IMR-90 (cell line): ENCODE data around the gene DHRS4. TPM values are rescaled to one million over a fixed set of nuclear protein-coding genes. Genes with fewer than 3 reads are reported as not detected.
"Not testable (repeated sequence)": the region's sequence is repeated elsewhere in the genome, so short reads cannot be mapped to it uniquely, and the experiment has no call there.

Experiments
- ATAC-seq: fragments of 200-7000 bp; cut with Tn5 transposase; 2 replicates; pipeline ENCODE4 v1.9.1; 2020; ENCODE audit warnings: low read depth, mild to moderate bottlenecking, moderate library complexity
- BruUV-seq: library from RNA; stranded (reverse); fragments of 400-500 nt; replicated peaks from 2 replicates; lab custom pipeline; 2021; lab: Mats Ljungman, UMichigan
- CTCF ChIA-PET: fragments of 300-600 bp; formaldehyde crosslinking; extraction: SDS; loops from one replicate; lab custom pipeline; 2021; ENCODE audit warnings: antibody characterized with exemption; lab: Yijun Ruan, JAX
- POLR2A ChIA-PET: fragments of 300-600 bp; sonication (Branson Sonifier 250); formaldehyde crosslinking; loops from one replicate; lab custom pipeline; 2022; ENCODE audit warnings: antibody characterized with exemption; ENCODE audit not compliant: unreplicated experiment; lab: Charles Lee
- DNase-seq: peaks from one replicate; pipeline ENCODE4 v3.0.0; 2013
- H2AFZ ChIP-seq: replicated peaks from 2 replicates; pipeline ENCODE3; 2013; ENCODE audit warnings: low read length, mild to moderate bottlenecking; ENCODE audit not compliant: poor library complexity
- H2AK5ac ChIP-seq: 2 replicates; pipeline ENCODE4 v1.6.1; 2013; ENCODE audit warnings: low read depth, low read length, inconsistent platforms
- H2AK9ac ChIP-seq: replicated peaks from 2 replicates; pipeline ENCODE3; 2013; ENCODE audit warnings: mild to moderate bottlenecking, low read depth, low read length, moderate library complexity; ENCODE audit not compliant: poor library complexity
- H2BK120ac ChIP-seq: 2 replicates; pipeline ENCODE4 v1.6.1; 2013; ENCODE audit warnings: low read depth, low read length, inconsistent platforms
- H2BK15ac ChIP-seq: 3 replicates; pipeline ENCODE4 v1.6.1; 2013; ENCODE audit warnings: low read depth, low read length, inconsistent platforms
- H2BK20ac ChIP-seq: 2 replicates; pipeline ENCODE4 v1.6.1; 2013; ENCODE audit warnings: low read depth, mild to moderate bottlenecking, inconsistent platforms, low read length, moderate library complexity
- H2BK5ac ChIP-seq: 2 replicates; pipeline ENCODE4 v1.6.1; 2013; ENCODE audit warnings: mild to moderate bottlenecking, low read depth, low read length, inconsistent platforms; ENCODE audit not compliant: poor library complexity, severe bottlenecking
- H3K14ac ChIP-seq: replicated peaks from 2 replicates; pipeline ENCODE4 v1.6.1; 2013; ENCODE audit warnings: low read depth, low read length, inconsistent platforms
- H3K18ac ChIP-seq: 2 replicates; pipeline ENCODE4 v1.6.1; 2013; ENCODE audit warnings: low read depth, low read length, control low read depth
- H3K23ac ChIP-seq: 2 replicates; pipeline ENCODE4 v1.6.1; 2013; ENCODE audit warnings: low read depth, low read length, inconsistent platforms
- H3K27ac ChIP-seq: 2 replicates; pipeline ENCODE4 v1.5.1; 2013; ENCODE audit warnings: mild to moderate bottlenecking, control low read depth, low read length; ENCODE audit not compliant: insufficient read depth
- H3K27me3 ChIP-seq: 2 replicates; pipeline ENCODE4 v1.6.1; 2013; ENCODE audit warnings: low read length; ENCODE audit not compliant: control insufficient read depth, insufficient read depth
- H3K36me3 ChIP-seq: 2 replicates; pipeline ENCODE4 v1.6.1; 2013; ENCODE audit warnings: low read length, mixed read lengths; ENCODE audit not compliant: control insufficient read depth, insufficient read depth
- H3K4ac ChIP-seq: 2 replicates; pipeline ENCODE4 v1.6.1; 2013; ENCODE audit warnings: low read depth, low read length, inconsistent platforms
- H3K4me1 ChIP-seq: 2 replicates; pipeline ENCODE4 v1.6.1; 2013; ENCODE audit warnings: low read length, mixed read lengths; ENCODE audit not compliant: control insufficient read depth, insufficient read depth
- H3K4me2 ChIP-seq: 2 replicates; pipeline ENCODE4 v1.6.1; 2013; ENCODE audit warnings: low read depth, mild to moderate bottlenecking, control low read depth, low read length, moderate library complexity
- H3K4me3 ChIP-seq: 2 replicates; pipeline ENCODE4 v1.5.1; 2013; ENCODE audit warnings: low read depth, mild to moderate bottlenecking, control low read depth, low read length, moderate library complexity; ENCODE audit not compliant: insufficient read depth
- H3K56ac ChIP-seq: 2 replicates; pipeline ENCODE4 v1.6.1; 2013; ENCODE audit warnings: low read length, inconsistent platforms; ENCODE audit not compliant: insufficient read depth; ENCODE audit errors: extremely low read depth
- H3K79me1 ChIP-seq, 2 experiments: 2 replicates each; pipeline ENCODE4 v1.6.1; 2013; ENCODE audit warnings: low read length in 2 of 2, inconsistent platforms in 1 of 2, low read depth in 1 of 2
- H3K9ac ChIP-seq: 2 replicates; pipeline ENCODE4 v1.6.1; 2013; ENCODE audit warnings: low read depth, low read length, control low read depth
- H3K9me1 ChIP-seq: 2 replicates; pipeline ENCODE4 v1.6.1; 2013; ENCODE audit warnings: low read length, inconsistent platforms; ENCODE audit not compliant: insufficient read depth
- H3K9me3 ChIP-seq: 2 replicates; pipeline ENCODE4 v1.6.1; 2013; ENCODE audit warnings: low read length; ENCODE audit not compliant: control insufficient read depth, insufficient read depth
- H4K20me1 ChIP-seq: 2 replicates; pipeline ENCODE4 v1.6.1; 2013; ENCODE audit warnings: low read length, inconsistent platforms; ENCODE audit not compliant: insufficient read depth
- H4K5ac ChIP-seq: 2 replicates; pipeline ENCODE4 v1.6.1; 2013; ENCODE audit warnings: mild to moderate bottlenecking, low read depth, low read length, control low read depth
- H4K8ac ChIP-seq, 2 experiments: 2 replicates each; pipeline ENCODE4 v1.6.1; 2013; ENCODE audit warnings: low read depth in 2 of 2, low read length in 2 of 2, control low read depth in 1 of 2, inconsistent platforms in 1 of 2
- H4K91ac ChIP-seq: 2 replicates; pipeline ENCODE4 v1.6.1; 2013; ENCODE audit warnings: low read depth, low read length, inconsistent platforms; ENCODE audit not compliant: insufficient read depth
- WGBS, 2 experiments: methylation state at CpG; one replicate each; pipeline versions ENCODE4 v1.1.5 to v1.1.7; 2013; ENCODE audit warnings: missing lambda C conversion rate in 2 of 2; ENCODE audit not compliant: insufficient read length in 1 of 2; ENCODE audit errors: extremely low coverage in 2 of 2; 5-methylcytosine and 5-hydroxymethylcytosine counted together
- dilution Hi-C: fragments of 300-500 bp; cut with HindIII; formaldehyde crosslinking; loops from one replicate; pipeline ENCODE4 v1.14.3; 2018; ENCODE audit warnings: low sequenced_read_pairs; ENCODE audit not compliant: unreplicated experiment
- in situ Hi-C: fragments of 300-500 bp; cut with MboI; formaldehyde crosslinking; loops from 3 replicates; pipeline ENCODE4 v1.14.3; 2019; ENCODE audit warnings: low sequenced_read_pairs, inconsistent platforms, mixed read lengths
- intact Hi-C: fragments of 100-400 bp; cut with micrococcal nuclease; formaldehyde crosslinking; loops from 2 replicates; pipeline ENCODE4 v1.10.0; 2022
- polyA plus RNA-seq, 3 experiments: library from polyadenylated mRNA; depleted of rRNA; stranded (reverse); fragments of >200 nt; gene quantifications; 2 replicates each; pipeline ENCODE4 v1.2.3, GENCODE V29; 2012; ENCODE audit warnings: low replicate concordance in 1 of 3
- total RNA-seq: library from RNA; depleted of rRNA; stranded (reverse); fragments of >200 nt; gene quantifications from 2 replicates; pipeline ENCODE4 v1.2.3, GENCODE V29; 2012

The DHRS4 gene
- total and polyA plus RNA-seq, 2 of the 4 experiments (the other 2 are of a cell fraction) = 43.2 to 51.8 TPM

- H2AK5ac ChIP-seq, intact Hi-C loops, ATAC-seq, H4K20me1 ChIP-seq, CTCF ChIA-PET, H4K91ac ChIP-seq, H3K27me3 ChIP-seq, H3K4me3 ChIP-seq, H3K79me1 ChIP-seq, H2BK20ac ChIP-seq, H3K9me3 ChIP-seq, H3K14ac ChIP-seq, H3K4me1 ChIP-seq, H2BK5ac ChIP-seq, H3K27ac ChIP-seq, H3K18ac ChIP-seq, H3K9ac ChIP-seq, H2AK9ac ChIP-seq, in situ Hi-C loops, dilution Hi-C loops, H3K9me1 ChIP-seq, H4K5ac ChIP-seq, BruUV-seq, POLR2A ChIA-PET, H3K4ac ChIP-seq, DNase-seq, H2BK15ac ChIP-seq, H3K36me3 ChIP-seq, H2AFZ ChIP-seq, H3K4me2 ChIP-seq, H3K56ac ChIP-seq, H2BK120ac ChIP-seq, H3K23ac ChIP-seq, H4K8ac ChIP-seq: not testable (repeated sequence)
- WGBS, 2 experiments = no CpG with 5 or more reads among the region's 2 CpGs
Observed at GRCh38 chr14:24001679-24002078, 48.1 kb downstream of the DHRS4 start.

- H3K9ac ChIP-seq = peak overlapping the region; percentile 77; the same call in 1 of the 2 replicates
- DNase-seq, H2BK120ac ChIP-seq, H4K91ac ChIP-seq, H3K4ac ChIP-seq, H3K9me1 ChIP-seq, CTCF ChIA-PET, H2BK5ac ChIP-seq, H4K5ac ChIP-seq, H3K27me3 ChIP-seq, H2BK20ac ChIP-seq, H3K23ac ChIP-seq, H2AFZ ChIP-seq, H3K79me1 ChIP-seq, H3K18ac ChIP-seq, POLR2A ChIA-PET, H3K4me1 ChIP-seq, in situ Hi-C loops, H3K36me3 ChIP-seq, H2AK5ac ChIP-seq, H3K14ac ChIP-seq, dilution Hi-C loops, H2BK15ac ChIP-seq, BruUV-seq, H3K9me3 ChIP-seq, intact Hi-C loops, H4K20me1 ChIP-seq, H2AK9ac ChIP-seq, H3K56ac ChIP-seq: not testable (repeated sequence)
- peak overlapping the region; percentile 63 for H3K4me2 ChIP-seq
- peak overlapping the region; percentile 39 for H3K4me3 ChIP-seq
- peak overlapping the region in 1 of 2 experiments; percentile 25; a peak in 1 of 4 replicates for H4K8ac ChIP-seq
- ATAC-seq = peak; percentile 55
- WGBS, 2 experiments = no CpG with 5 or more reads among the region's 15 CpGs
- peak overlapping the region; percentile 56 for H3K27ac ChIP-seq
Observed at GRCh38 chr14:24006471-24006816, 52.9 kb downstream of the DHRS4 start.
